Large intestine (tissue), 3 donors: Measurements from ENCODE around the gene KAZN. TPM values are rescaled to one million over a fixed set of nuclear protein-coding genes. Genes with fewer than 3 reads are reported as not detected.

Experiments used
- DNase-seq, 2 donors: peaks; one replicate each; pipeline versions ENCODE4 v3.0.0 to v3.0.0-alpha.2; 2013
- H3K27ac ChIP-seq: one replicate; pipeline ENCODE4 v1.5.1; 2013; ENCODE audit warnings: low read length
- H3K27me3 ChIP-seq: 2 replicates; pipeline ENCODE4 v1.6.1; 2013; ENCODE audit warnings: low read length; ENCODE audit not compliant: control insufficient read depth, insufficient read depth
- H3K36me3 ChIP-seq: 2 replicates; pipeline ENCODE4 v1.6.1; 2013; ENCODE audit warnings: low read length; ENCODE audit not compliant: control insufficient read depth, insufficient read depth
- H3K4me1 ChIP-seq: one replicate; pipeline ENCODE4 v1.6.1; 2013; ENCODE audit warnings: low read length; ENCODE audit not compliant: control insufficient read depth, insufficient read depth
- H3K4me3 ChIP-seq: one replicate; pipeline ENCODE4 v1.5.1; 2013; ENCODE audit warnings: low read length
- H3K9me3 ChIP-seq: one replicate; pipeline ENCODE4 v1.6.1; 2013; ENCODE audit warnings: mild to moderate bottlenecking, low read depth, low read length, moderate library complexity; ENCODE audit not compliant: control insufficient read depth
- WGBS: methylation state at CpG from one replicate; pipeline ENCODE4 v1.1.5; 2013; ENCODE audit warnings: low lambda C conversion rate; ENCODE audit not compliant: insufficient coverage; 5-methylcytosine and 5-hydroxymethylcytosine counted together
- polyA plus RNA-seq: library from polyadenylated mRNA; unstranded; fragments of 120-200 nt; gene quantifications from one replicate; pipeline ENCODE4 v1.2.1, GENCODE V29; 2013

The KAZN gene
- polyA plus RNA-seq, 1 donor: 30.4 TPM

GRCh38 chr1:15156807-15157380 is 558.4 kb downstream of the KAZN start:
- Histone ChIP-seq H3K27ac (peak overlapping the region; percentile 89), H3K36me3 (peaks cover 14% of the 10 kb centered on the region), H3K9me3 (no peaks in the 10 kb centered on the region), H3K27me3 (no peaks in the 10 kb centered on the region), H3K4me1 (peaks cover 48% of the 10 kb centered on the region), H3K4me3 (no peak overlapping the region)
- DNase-seq: no peak
- no CpG with 5 or more reads among the region's 9 CpGs for WGBS

- 70% methylated on average over 3 of the region's 17 CpGs for WGBS
- H3K27me3 ChIP-seq: no peaks in the 10 kb centered on the region
- H3K36me3 ChIP-seq: peaks cover 14% of the 10 kb centered on the region
- H3K27ac ChIP-seq: peak overlapping the region; percentile 89
- H3K9me3 ChIP-seq: no peaks in the 10 kb centered on the region
- peak in 1 of 2 donors; percentile 81 for DNase-seq
- peaks cover 44% of the 10 kb centered on the region for H3K4me1 ChIP-seq
- H3K4me3 ChIP-seq: no peak overlapping the region
Measured at GRCh38 chr1:15157524-15158399, 559.3 kb downstream of the KAZN start.

- WGBS: 32% methylated on average over 3 of the region's 13 CpGs
- no peak overlapping the region for H3K4me3 ChIP-seq
- peaks cover 44% of the 10 kb centered on the region for H3K4me1 ChIP-seq
Measured at GRCh38 chr1:15158506-15159165, 560.2 kb downstream of the KAZN start.

GRCh38 chr1:15159166-15159555 is 560.7 kb downstream of the KAZN start:
- no peak for DNase-seq
- 36% methylated on average over 2 of the region's 7 CpGs for WGBS
- Histone ChIP-seq H3K27me3 (no peaks in the 10 kb centered on the region), H3K36me3 (peaks cover 14% of the 10 kb centered on the region), H3K4me1 (peaks cover 44% of the 10 kb centered on the region), H3K27ac (peak overlapping the region; percentile 89), H3K4me3 (no peak overlapping the region), H3K9me3 (no peaks in the 10 kb centered on the region)

More at GRCh38 chr1:15158506-15159165, 560.2 kb downstream of the KAZN start:
- Histone ChIP-seq H3K36me3 (peaks cover 14% of the 10 kb centered on the region), H3K9me3 (no peaks in the 10 kb centered on the region), H3K27ac (peak overlapping the region; percentile 89), H3K27me3 (no peaks in the 10 kb centered on the region)
- DNase-seq: peak; percentile 71 to 80

- Histone ChIP-seq H3K4me1 (peaks cover 35% of the 10 kb centered on the region), H3K27ac (no peak overlapping the region), H3K4me3 (no peak overlapping the region), H3K36me3 (peaks cover 7% of the 10 kb centered on the region), H3K9me3 (no peaks in the 10 kb centered on the region), H3K27me3 (no peaks in the 10 kb centered on the region)
- no peak for DNase-seq
- WGBS: no CpG with 5 or more reads among the region's 8 CpGs
Measured at GRCh38 chr1:15160626-15161025, 562.1 kb downstream of the KAZN start.

GRCh38 chr1:15167386-15167785 is 568.9 kb downstream of the KAZN start:
- Histone ChIP-seq H3K4me1 (peaks cover 7% of the 10 kb centered on the region), H3K27ac (no peak overlapping the region), H3K4me3 (no peak overlapping the region), H3K27me3 (no peaks in the 10 kb centered on the region), H3K36me3 (no peaks in the 10 kb centered on the region), H3K9me3 (no peaks in the 10 kb centered on the region)
- DNase-seq: no peak
- WGBS: no CpG with 5 or more reads among the region's 3 CpGs
